Measurements from ENCODE around the gene RC3H1. TPM values are rescaled to one million over a fixed set of nuclear protein-coding genes. Genes with fewer than 3 reads are reported as not detected.
A peak's percentile ranks its signal among the peaks of the same experiment; 100 is the strongest.

Gene RC3H1
- total and polyA plus RNA-seq, 2 of the 13 experiments (the other 11 are each of a cell fraction or from before 2014, with no cell fraction given), result 11.2 to 19.6 TPM

DNA sequence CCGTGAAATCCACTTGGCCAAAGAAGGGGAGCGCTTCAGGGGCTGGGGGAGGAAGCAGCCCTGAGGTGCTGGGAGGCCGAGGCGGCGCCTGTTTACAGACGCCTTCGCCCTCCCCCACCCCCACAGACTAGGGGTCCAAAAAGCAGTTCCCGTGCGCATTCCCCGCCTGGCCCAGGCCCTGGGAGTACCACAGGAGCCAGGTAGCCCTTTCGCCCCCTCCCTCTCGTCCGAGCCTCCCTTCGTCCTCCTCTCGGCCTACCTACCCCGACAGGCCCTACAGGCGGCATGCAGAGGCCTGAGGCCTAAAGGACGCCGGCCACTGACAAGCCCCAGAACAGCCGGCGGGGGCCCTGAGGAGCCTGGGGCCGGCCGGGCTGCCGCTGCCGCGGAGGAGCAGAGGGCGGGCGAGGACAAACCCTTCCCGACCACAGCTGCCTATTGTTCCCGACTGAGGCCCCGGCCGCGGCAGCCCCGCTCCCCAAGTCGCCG lies 522 bp downstream of the RC3H1 start (continued):
- TF ChIP-seq, protein P1, sequence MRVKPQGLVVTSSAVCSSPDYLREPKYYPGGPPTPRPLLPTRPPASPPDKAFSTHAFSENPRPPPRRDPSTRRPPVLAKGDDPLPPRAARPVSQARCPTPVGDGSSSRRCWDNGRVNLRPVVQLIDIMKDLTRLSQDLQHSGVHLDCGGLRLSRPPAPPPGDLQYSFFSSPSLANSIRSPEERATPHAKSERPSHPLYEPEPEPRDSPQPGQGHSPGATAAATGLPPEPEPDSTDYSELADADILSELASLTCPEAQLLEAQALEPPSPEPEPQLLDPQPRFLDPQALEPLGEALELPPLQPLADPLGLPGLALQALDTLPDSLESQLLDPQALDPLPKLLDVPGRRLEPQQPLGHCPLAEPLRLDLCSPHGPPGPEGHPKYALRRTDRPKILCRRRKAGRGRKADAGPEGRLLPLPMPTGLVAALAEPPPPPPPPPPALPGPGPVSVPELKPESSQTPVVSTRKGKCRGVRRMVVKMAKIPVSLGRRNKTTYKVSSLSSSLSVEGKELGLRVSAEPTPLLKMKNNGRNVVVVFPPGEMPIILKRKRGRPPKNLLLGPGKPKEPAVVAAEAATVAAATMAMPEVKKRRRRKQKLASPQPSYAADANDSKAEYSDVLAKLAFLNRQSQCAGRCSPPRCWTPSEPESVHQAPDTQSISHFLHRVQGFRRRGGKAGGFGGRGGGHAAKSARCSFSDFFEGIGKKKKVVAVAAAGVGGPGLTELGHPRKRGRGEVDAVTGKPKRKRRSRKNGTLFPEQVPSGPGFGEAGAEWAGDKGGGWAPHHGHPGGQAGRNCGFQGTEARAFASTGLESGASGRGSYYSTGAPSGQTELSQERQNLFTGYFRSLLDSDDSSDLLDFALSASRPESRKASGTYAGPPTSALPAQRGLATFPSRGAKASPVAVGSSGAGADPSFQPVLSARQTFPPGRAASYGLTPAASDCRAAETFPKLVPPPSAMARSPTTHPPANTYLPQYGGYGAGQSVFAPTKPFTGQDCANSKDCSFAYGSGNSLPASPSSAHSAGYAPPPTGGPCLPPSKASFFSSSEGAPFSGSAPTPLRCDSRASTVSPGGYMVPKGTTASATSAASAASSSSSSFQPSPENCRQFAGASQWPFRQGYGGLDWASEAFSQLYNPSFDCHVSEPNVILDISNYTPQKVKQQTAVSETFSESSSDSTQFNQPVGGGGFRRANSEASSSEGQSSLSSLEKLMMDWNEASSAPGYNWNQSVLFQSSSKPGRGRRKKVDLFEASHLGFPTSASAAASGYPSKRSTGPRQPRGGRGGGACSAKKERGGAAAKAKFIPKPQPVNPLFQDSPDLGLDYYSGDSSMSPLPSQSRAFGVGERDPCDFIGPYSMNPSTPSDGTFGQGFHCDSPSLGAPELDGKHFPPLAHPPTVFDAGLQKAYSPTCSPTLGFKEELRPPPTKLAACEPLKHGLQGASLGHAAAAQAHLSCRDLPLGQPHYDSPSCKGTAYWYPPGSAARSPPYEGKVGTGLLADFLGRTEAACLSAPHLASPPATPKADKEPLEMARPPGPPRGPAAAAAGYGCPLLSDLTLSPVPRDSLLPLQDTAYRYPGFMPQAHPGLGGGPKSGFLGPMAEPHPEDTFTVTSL (CRISPR knock-in tag; IDR thresholded peaks at IDR 0.05; ENCODE audit: borderline replicate concordance), result no peak
- TF ChIP-seq ISL2 (CRISPR knock-in tag; IDR thresholded peaks at IDR 0.05) (no peak), KLF15 (CRISPR knock-in tag; IDR thresholded peaks at IDR 0.05; ENCODE audit: borderline replicate concordance) (no peak), ZFP36L2 (CRISPR knock-in tag; IDR thresholded peaks at IDR 0.05) (no peak), ZFP36 (IDR thresholded peaks at IDR 0.05; ENCODE audit: borderline replicate concordance, low read depth, low read length, partially characterized antibody) (no peak), ZNF773 (CRISPR knock-in tag; IDR thresholded peaks at IDR 0.05; ENCODE audit: borderline replicate concordance) (no peak), KLF16 (CRISPR knock-in tag; IDR thresholded peaks at IDR 0.05) (no peak), ZBTB20 (CRISPR knock-in tag; IDR thresholded peaks at IDR 0.05; ENCODE audit: borderline replicate concordance, low read depth) (no peak), RBM39 (IDR thresholded peaks at IDR 0.05; ENCODE audit: low read depth, low read length, poor library complexity, severe bottlenecking) (peak; percentile 78), FOXM1 (CRISPR knock-in tag; IDR thresholded peaks at IDR 0.05) (no peak), SRY (CRISPR knock-in tag; IDR thresholded peaks at IDR 0.05) (no peak), ZBTB42 (CRISPR knock-in tag; IDR thresholded peaks at IDR 0.05) (no peak), HHEX (CRISPR knock-in tag; IDR thresholded peaks at IDR 0.05) (no peak), TCF7 (IDR thresholded peaks at IDR 0.05; ENCODE audit: low read depth) (no peak)
- TF ChIP-seq, protein P2, sequence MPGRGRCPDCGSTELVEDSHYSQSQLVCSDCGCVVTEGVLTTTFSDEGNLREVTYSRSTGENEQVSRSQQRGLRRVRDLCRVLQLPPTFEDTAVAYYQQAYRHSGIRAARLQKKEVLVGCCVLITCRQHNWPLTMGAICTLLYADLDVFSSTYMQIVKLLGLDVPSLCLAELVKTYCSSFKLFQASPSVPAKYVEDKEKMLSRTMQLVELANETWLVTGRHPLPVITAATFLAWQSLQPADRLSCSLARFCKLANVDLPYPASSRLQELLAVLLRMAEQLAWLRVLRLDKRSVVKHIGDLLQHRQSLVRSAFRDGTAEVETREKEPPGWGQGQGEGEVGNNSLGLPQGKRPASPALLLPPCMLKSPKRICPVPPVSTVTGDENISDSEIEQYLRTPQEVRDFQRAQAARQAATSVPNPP (CRISPR knock-in tag; IDR thresholded peaks at IDR 0.05), result no peak
- TF ChIP-seq, protein P3, sequence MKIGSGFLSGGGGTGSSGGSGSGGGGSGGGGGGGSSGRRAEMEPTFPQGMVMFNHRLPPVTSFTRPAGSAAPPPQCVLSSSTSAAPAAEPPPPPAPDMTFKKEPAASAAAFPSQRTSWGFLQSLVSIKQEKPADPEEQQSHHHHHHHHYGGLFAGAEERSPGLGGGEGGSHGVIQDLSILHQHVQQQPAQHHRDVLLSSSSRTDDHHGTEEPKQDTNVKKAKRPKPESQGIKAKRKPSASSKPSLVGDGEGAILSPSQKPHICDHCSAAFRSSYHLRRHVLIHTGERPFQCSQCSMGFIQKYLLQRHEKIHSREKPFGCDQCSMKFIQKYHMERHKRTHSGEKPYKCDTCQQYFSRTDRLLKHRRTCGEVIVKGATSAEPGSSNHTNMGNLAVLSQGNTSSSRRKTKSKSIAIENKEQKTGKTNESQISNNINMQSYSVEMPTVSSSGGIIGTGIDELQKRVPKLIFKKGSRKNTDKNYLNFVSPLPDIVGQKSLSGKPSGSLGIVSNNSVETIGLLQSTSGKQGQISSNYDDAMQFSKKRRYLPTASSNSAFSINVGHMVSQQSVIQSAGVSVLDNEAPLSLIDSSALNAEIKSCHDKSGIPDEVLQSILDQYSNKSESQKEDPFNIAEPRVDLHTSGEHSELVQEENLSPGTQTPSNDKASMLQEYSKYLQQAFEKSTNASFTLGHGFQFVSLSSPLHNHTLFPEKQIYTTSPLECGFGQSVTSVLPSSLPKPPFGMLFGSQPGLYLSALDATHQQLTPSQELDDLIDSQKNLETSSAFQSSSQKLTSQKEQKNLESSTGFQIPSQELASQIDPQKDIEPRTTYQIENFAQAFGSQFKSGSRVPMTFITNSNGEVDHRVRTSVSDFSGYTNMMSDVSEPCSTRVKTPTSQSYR (CRISPR knock-in tag; IDR thresholded peaks at IDR 0.05; ENCODE audit: borderline replicate concordance), result peak; percentile 75; the same call in 1 of the 2 replicates
- TF ChIP-seq, protein P4, sequence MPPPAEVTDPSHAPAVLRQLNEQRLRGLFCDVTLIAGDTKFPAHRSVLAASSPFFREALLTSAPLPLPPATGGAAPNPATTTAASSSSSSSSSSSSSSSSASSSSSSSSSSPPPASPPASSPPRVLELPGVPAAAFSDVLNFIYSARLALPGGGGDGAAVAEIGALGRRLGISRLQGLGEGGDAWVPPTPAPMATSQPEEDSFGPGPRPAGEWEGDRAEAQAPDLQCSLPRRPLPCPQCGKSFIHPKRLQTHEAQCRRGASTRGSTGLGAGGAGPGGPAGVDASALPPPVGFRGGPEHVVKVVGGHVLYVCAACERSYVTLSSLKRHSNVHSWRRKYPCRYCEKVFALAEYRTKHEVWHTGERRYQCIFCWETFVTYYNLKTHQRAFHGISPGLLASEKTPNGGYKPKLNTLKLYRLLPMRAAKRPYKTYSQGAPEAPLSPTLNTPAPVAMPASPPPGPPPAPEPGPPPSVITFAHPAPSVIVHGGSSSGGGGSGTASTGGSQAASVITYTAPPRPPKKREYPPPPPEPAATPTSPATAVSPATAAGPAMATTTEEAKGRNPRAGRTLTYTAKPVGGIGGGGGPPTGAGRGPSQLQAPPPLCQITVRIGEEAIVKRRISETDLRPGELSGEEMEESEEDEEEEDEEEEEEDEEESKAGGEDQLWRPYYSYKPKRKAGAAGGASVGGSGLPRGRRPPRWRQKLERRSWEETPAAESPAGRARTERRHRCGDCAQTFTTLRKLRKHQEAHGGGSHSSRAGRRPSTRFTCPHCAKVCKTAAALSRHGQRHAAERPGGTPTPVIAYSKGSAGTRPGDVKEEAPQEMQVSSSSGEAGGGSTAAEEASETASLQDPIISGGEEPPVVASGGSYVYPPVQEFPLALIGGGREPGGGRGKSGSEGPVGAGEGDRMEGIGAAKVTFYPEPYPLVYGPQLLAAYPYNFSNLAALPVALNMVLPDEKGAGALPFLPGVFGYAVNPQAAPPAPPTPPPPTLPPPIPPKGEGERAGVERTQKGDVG (CRISPR knock-in tag; IDR thresholded peaks at IDR 0.05; ENCODE audit: borderline replicate concordance), result no peak

Data from HepG2 (cell line).